WTC11 (cell line): ENCODE measurements around the gene PCNX1. TPM values are rescaled to one million over a fixed set of nuclear protein-coding genes. Genes with fewer than 3 reads are reported as not detected.

Source experiments
- ATAC-seq: fragments of 200-7000 bp; cut with Tn5 transposase; 2 replicates; pipeline ENCODE4 v1.10.0; 2021; ENCODE audit warnings: mild to moderate bottlenecking, moderate library complexity
- CTCF ChIA-PET: fragments of 300-600 bp; sonication (Branson Sonifier 250); formaldehyde crosslinking; loops from one replicate; lab custom pipeline; 2021; ENCODE audit warnings: antibody characterized with exemption; lab: Charles Lee
- POLR2A ChIA-PET: fragments of 350-600 bp; sonication (Branson Sonifier 250); formaldehyde crosslinking; loops from one replicate; lab custom pipeline; 2021; ENCODE audit warnings: antibody characterized with exemption; lab: Charles Lee
- DNase-seq: peaks from one replicate; pipeline ENCODE4 v3.0.0; 2021; ENCODE audit warnings: low spot score
- H3K27ac Mint-ChIP-seq: 2 replicates; pipeline ENCODE4 v1.8.0; 2021; ENCODE audit warnings: mixed read lengths
- H3K27me3 Mint-ChIP-seq: 2 replicates; pipeline ENCODE4 v1.8.0; 2021; ENCODE audit warnings: low read depth, mild to moderate bottlenecking, moderate library complexity, mixed read lengths
- H3K36me3 Mint-ChIP-seq: 2 replicates; pipeline ENCODE4 v1.8.0; 2021; ENCODE audit warnings: mixed read lengths
- H3K4me1 Mint-ChIP-seq: 2 replicates; pipeline ENCODE4 v1.8.0; 2022; ENCODE audit warnings: mixed read lengths
- H3K4me3 Mint-ChIP-seq: 2 replicates; pipeline ENCODE4 v1.8.0; 2021; ENCODE audit warnings: mild to moderate bottlenecking, moderate library complexity, mixed read lengths
- H3K9me3 Mint-ChIP-seq: 2 replicates; pipeline ENCODE4 v1.8.0; 2021; ENCODE audit warnings: mixed read lengths
- ELF4 ChIP-seq: sonication (generic); formaldehyde crosslinking; IDR thresholded peaks from 2 replicates; pipeline ENCODE4 v1.8.1; 2022; ENCODE audit warnings: low read depth, mild to moderate bottlenecking, moderate library complexity, missing genetic modification reagents
- GRHL2 ChIP-seq: fragments of 250-450 bp; sonication (Bioruptor Pico); IDR thresholded peaks from 2 replicates; pipeline ENCODE4 v1.8.0; 2022; ENCODE audit warnings: mild to moderate bottlenecking, moderate library complexity; ENCODE audit not compliant: insufficient replicate concordance, severe bottlenecking
- JAZF1 ChIP-seq: fragments of 250-450 bp; sonication (Bioruptor Pico); IDR thresholded peaks from 2 replicates; pipeline ENCODE4 v1.9.0; 2021; ENCODE audit warnings: moderate library complexity, mild to moderate bottlenecking, inconsistent platforms
- MXD4 ChIP-seq: fragments of 250-450 bp; sonication (Bioruptor Pico); IDR thresholded peaks from 2 replicates; pipeline ENCODE4 v1.8.0; 2021; ENCODE audit warnings: mild to moderate bottlenecking, moderate library complexity, borderline replicate concordance
- NFATC4 ChIP-seq: fragments of 250-450 bp; sonication (Bioruptor Pico); IDR thresholded peaks from 2 replicates; pipeline ENCODE4 v1.9.0; 2021; ENCODE audit warnings: mild to moderate bottlenecking
- OVOL2 ChIP-seq: fragments of 250-450 bp; sonication (Bioruptor Pico); IDR thresholded peaks from 2 replicates; pipeline ENCODE4 v1.9.0; 2021; ENCODE audit warnings: mild to moderate bottlenecking, borderline replicate concordance
- RORB ChIP-seq: fragments of 250-450 bp; sonication (Bioruptor Pico); IDR thresholded peaks from 2 replicates; pipeline ENCODE4 v1.9.0; 2021; ENCODE audit warnings: mild to moderate bottlenecking
- SMAD4 ChIP-seq: sonication (generic); formaldehyde crosslinking; IDR thresholded peaks from 2 replicates; pipeline ENCODE4 v1.8.0; 2022; ENCODE audit warnings: mild to moderate bottlenecking, missing genetic modification reagents
- TCF7 ChIP-seq: sonication (generic); formaldehyde crosslinking; IDR thresholded peaks from 2 replicates; pipeline ENCODE4 v1.8.0; 2022; ENCODE audit warnings: mild to moderate bottlenecking, low read depth, missing genetic modification reagents, moderate library complexity
- ZNF416 ChIP-seq: fragments of 250-450 bp; sonication (Bioruptor Pico); IDR thresholded peaks from 2 replicates; pipeline ENCODE4 v1.9.0; 2021; ENCODE audit warnings: mild to moderate bottlenecking, inconsistent platforms
- total RNA-seq: library from RNA; stranded (reverse); gene quantifications from 3 replicates; pipeline ENCODE4 v1.2.3, GENCODE V29; 2021
- TF ChIP-seq, protein P1 (sequence below): sonication (generic); formaldehyde crosslinking; conservative IDR thresholded peaks from 2 replicates; pipeline ENCODE4 v1.8.1; 2022; ENCODE audit warnings: mild to moderate bottlenecking, missing genetic modification reagents
- TF ChIP-seq, protein P2 (sequence below): fragments of 200-600 bp; IDR thresholded peaks from 2 replicates; pipeline ENCODE4 v1.8.0; 2022; ENCODE audit warnings: antibody characterized with exemption
- TF ChIP-seq, protein P3 (sequence below): sonication (generic); formaldehyde crosslinking; IDR thresholded peaks from 2 replicates; pipeline ENCODE4 v1.8.1; 2022; ENCODE audit warnings: mild to moderate bottlenecking, missing genetic modification reagents, moderate library complexity, borderline replicate concordance
- TF ChIP-seq, protein P4 (sequence below): sonication (generic); formaldehyde crosslinking; IDR thresholded peaks from 2 replicates; pipeline ENCODE4 v1.8.1; 2023; ENCODE audit warnings: mild to moderate bottlenecking, missing genetic modification reagents
- TF ChIP-seq, protein P5 (sequence below): sonication (generic); formaldehyde crosslinking; IDR thresholded peaks from 2 replicates; pipeline ENCODE4 v1.8.1; 2023; ENCODE audit warnings: mild to moderate bottlenecking, missing genetic modification reagents
- TF ChIP-seq, protein P6 (sequence below): sonication (generic); formaldehyde crosslinking; IDR thresholded peaks from 2 replicates; pipeline ENCODE4 v1.8.1; 2023; ENCODE audit warnings: mild to moderate bottlenecking, moderate library complexity, missing genetic modification reagents

PCNX1 gene
- total RNA-seq, 1 experiment from 2014 or later, result 46.4 TPM

DNA sequence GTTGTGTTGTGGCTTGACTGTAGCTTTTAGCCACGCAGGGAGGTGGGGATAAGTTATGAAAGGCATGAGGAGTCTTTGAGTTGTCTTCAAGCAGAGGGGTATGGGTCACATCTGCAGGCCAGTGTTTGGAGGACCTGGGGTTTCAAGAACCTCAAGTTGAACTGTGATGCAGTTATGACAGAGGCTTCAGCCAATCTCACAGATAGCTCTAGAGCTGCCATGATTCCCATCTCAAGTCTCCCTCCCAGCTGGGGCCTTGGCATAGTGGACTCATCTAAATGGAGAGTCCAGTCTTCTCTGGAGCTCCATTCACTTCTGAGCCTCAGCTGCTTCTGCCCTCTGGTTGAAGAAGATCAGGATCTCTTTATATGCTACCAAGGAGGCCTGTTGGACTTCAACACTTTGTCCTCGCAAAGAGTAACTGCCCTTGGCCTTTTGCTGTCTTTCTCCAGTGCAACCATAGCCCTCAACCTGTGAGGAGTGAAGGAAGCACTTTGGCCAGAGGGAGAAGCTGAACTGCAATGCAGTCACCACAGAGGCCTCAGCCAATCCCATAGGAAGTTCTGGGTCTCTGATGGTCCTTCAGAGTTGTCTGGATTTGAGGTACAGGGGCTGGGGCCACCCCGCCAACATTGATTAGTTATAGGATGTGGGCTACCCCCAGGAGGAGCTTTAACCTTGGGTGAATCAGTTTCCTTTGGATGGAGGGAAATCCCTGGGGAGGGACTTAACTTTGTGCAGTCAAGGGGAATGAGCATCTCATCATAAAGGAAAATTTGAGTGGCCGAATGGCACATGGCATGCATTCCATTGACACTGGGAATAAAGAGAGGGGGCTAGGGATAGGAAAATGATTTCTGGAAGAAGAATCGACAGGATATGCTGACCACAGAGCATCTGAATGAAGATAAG is 230.5 kb downstream of the PCNX1 start:
- POLR2A ChIA-PET, result no interaction called here
- CTCF ChIA-PET, result interaction anchor here (0.6 to 1.9 kb wide), 11 partner anchors 7 to 718 kb away, joined by 3 to 20 read pairs (median 3); no protein-coding TSS in a partner anchor
- no peak overlapping the region for H3K27ac Mint-ChIP-seq
- H3K4me3 Mint-ChIP-seq, result no peak overlapping the region
- H3K9me3 Mint-ChIP-seq, result peaks cover 21% of the 10 kb centered on the region
- ATAC-seq (no peak), DNase-seq (no peak)
- peaks cover 11% of the 10 kb centered on the region for H3K36me3 Mint-ChIP-seq
- H3K4me1 Mint-ChIP-seq, result peaks cover 9% of the 10 kb centered on the region
- no peaks in the 10 kb centered on the region; the same call in 1 of the 2 replicates for H3K27me3 Mint-ChIP-seq
- TF ChIP-seq JAZF1 (CRISPR knock-in tag) (no peak), ZNF416 (no peak), NFATC4 (no peak), GRHL2 (no peak), ELF4 (CRISPR knock-in tag) (no peak), MXD4 (CRISPR knock-in tag) (no peak), TCF7 (CRISPR knock-in tag) (no peak), OVOL2 (no peak)
- TF ChIP-seq, protein P1, sequence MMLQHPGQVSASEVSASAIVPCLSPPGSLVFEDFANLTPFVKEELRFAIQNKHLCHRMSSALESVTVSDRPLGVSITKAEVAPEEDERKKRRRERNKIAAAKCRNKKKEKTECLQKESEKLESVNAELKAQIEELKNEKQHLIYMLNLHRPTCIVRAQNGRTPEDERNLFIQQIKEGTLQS (CRISPR knock-in tag), result no peak

DNA sequence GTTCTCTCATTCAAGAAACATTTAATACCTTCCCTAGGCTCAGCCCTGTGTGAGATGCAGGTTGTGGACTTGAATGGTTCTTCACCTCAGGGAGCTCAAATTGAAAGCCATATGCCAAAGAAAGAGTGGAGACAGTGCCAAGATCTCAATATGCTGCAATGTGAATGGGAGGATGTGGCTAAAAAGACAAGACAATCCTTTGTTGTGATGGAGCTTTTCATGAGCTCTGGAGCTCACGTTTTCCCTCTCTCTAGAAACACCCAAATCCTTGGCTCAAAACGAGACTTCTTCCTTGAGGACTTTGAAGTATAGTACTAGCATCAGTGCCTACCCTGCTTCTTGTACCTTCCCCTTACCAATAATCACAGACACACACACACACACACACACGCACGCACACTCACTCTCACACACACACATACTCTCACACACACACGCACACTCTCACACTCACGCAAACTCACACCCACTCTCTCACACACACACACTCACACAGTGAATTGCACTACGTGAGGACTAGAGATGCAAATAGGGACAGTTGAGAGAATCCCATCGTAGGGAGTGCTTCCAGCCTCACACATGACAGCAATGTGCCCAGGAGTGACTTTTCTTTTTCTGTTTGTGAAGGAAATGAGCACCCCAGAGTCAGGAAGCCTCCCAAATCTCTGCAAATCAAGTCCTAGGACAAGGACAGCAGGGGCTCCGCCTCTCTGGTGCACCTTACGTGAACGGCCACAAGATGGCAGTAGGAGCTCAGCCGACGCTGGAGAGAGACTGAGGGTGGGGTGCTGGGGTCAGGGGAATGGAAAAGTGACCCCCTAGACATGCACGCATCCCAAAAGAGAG is 231.4 kb downstream of the PCNX1 start:
- no peak for TF ChIP-seq RORB (CRISPR knock-in tag)
- TF ChIP-seq, protein P2, sequence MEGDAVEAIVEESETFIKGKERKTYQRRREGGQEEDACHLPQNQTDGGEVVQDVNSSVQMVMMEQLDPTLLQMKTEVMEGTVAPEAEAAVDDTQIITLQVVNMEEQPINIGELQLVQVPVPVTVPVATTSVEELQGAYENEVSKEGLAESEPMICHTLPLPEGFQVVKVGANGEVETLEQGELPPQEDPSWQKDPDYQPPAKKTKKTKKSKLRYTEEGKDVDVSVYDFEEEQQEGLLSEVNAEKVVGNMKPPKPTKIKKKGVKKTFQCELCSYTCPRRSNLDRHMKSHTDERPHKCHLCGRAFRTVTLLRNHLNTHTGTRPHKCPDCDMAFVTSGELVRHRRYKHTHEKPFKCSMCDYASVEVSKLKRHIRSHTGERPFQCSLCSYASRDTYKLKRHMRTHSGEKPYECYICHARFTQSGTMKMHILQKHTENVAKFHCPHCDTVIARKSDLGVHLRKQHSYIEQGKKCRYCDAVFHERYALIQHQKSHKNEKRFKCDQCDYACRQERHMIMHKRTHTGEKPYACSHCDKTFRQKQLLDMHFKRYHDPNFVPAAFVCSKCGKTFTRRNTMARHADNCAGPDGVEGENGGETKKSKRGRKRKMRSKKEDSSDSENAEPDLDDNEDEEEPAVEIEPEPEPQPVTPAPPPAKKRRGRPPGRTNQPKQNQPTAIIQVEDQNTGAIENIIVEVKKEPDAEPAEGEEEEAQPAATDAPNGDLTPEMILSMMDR, result peak; percentile 88
- no peak for TF ChIP-seq SMAD4 (CRISPR knock-in tag)
- POLR2A ChIA-PET, result no interaction called here
- peak; percentile 91 for ATAC-seq
- H3K27me3 Mint-ChIP-seq, result no peaks in the 10 kb centered on the region; the same call in 1 of the 2 replicates
- CTCF ChIA-PET, result interaction anchor here (0.6 to 1.9 kb wide), 12 partner anchors 8 to 717 kb away, joined by 3 to 20 read pairs (median 3); no protein-coding TSS in a partner anchor
- peaks cover 11% of the 10 kb centered on the region for H3K36me3 Mint-ChIP-seq
- no peak overlapping the region; the same call in 1 of the 2 replicates for H3K27ac Mint-ChIP-seq
- H3K4me3 Mint-ChIP-seq, result no peak overlapping the region
- peaks cover 23% of the 10 kb centered on the region for H3K9me3 Mint-ChIP-seq
- H3K4me1 Mint-ChIP-seq, result peaks cover 15% of the 10 kb centered on the region
- DNase-seq, result peak; percentile 78

DNA sequence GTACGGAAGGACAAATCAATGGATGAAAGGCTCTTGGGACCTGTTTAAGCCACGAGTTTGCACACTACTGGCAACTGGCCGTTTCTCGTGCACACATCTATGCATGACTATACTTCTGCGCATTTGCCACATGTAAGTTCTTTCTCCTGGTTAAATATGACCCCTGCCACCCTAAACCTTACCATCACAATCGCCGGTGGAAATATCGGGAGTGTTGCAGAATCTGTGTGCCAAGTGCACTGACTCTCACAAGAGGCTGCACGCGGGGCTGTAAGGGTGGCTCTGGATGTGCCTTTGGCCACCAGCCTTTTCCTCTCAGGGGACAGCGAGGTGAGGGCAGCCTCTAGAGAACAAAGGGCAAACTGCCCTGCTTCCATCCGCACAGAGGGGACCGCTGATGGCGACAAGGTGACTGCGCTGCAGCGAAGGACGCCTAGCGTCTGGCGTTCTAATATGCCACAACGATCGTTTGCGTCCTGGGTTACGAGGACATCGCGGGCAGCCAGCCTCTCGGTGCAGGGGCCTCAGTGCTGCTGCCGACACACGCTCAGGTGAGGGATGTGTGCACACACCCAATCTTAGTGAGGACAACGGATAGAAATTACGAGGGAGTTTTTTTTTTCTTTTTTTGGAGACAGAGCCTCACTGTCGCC is 232.2 kb downstream of the PCNX1 start:
- H3K4me3 Mint-ChIP-seq, result no peak overlapping the region
- ChIA-PET POLR2A (no interaction called here), CTCF (interaction anchor here (1.0 to 1.9 kb wide), 7 partner anchors 27 to 716 kb away, joined by 3 to 20 read pairs (median 4); no protein-coding TSS in a partner anchor)
- no peaks in the 10 kb centered on the region; the same call in 1 of the 2 replicates for H3K27me3 Mint-ChIP-seq
- H3K9me3 Mint-ChIP-seq, result peaks cover 23% of the 10 kb centered on the region
- peaks cover 16% of the 10 kb centered on the region for H3K4me1 Mint-ChIP-seq
- H3K36me3 Mint-ChIP-seq, result peaks cover 11% of the 10 kb centered on the region
- no peak for DNase-seq
- no peak overlapping the region for H3K27ac Mint-ChIP-seq
- peak; percentile 31 for ATAC-seq
- TF ChIP-seq, protein P1 (CRISPR knock-in tag), result no peak
- TF ChIP-seq, protein P3, sequence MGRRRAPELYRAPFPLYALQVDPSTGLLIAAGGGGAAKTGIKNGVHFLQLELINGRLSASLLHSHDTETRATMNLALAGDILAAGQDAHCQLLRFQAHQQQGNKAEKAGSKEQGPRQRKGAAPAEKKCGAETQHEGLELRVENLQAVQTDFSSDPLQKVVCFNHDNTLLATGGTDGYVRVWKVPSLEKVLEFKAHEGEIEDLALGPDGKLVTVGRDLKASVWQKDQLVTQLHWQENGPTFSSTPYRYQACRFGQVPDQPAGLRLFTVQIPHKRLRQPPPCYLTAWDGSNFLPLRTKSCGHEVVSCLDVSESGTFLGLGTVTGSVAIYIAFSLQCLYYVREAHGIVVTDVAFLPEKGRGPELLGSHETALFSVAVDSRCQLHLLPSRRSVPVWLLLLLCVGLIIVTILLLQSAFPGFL (CRISPR knock-in tag), result no peak
- TF ChIP-seq, protein P4, sequence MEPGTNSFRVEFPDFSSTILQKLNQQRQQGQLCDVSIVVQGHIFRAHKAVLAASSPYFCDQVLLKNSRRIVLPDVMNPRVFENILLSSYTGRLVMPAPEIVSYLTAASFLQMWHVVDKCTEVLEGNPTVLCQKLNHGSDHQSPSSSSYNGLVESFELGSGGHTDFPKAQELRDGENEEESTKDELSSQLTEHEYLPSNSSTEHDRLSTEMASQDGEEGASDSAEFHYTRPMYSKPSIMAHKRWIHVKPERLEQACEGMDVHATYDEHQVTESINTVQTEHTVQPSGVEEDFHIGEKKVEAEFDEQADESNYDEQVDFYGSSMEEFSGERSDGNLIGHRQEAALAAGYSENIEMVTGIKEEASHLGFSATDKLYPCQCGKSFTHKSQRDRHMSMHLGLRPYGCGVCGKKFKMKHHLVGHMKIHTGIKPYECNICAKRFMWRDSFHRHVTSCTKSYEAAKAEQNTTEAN (CRISPR knock-in tag), result no peak
- TF ChIP-seq, protein P5, sequence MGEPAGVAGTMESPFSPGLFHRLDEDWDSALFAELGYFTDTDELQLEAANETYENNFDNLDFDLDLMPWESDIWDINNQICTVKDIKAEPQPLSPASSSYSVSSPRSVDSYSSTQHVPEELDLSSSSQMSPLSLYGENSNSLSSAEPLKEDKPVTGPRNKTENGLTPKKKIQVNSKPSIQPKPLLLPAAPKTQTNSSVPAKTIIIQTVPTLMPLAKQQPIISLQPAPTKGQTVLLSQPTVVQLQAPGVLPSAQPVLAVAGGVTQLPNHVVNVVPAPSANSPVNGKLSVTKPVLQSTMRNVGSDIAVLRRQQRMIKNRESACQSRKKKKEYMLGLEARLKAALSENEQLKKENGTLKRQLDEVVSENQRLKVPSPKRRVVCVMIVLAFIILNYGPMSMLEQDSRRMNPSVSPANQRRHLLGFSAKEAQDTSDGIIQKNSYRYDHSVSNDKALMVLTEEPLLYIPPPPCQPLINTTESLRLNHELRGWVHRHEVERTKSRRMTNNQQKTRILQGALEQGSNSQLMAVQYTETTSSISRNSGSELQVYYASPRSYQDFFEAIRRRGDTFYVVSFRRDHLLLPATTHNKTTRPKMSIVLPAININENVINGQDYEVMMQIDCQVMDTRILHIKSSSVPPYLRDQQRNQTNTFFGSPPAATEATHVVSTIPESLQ, result no peak
- TF ChIP-seq, protein P6, sequence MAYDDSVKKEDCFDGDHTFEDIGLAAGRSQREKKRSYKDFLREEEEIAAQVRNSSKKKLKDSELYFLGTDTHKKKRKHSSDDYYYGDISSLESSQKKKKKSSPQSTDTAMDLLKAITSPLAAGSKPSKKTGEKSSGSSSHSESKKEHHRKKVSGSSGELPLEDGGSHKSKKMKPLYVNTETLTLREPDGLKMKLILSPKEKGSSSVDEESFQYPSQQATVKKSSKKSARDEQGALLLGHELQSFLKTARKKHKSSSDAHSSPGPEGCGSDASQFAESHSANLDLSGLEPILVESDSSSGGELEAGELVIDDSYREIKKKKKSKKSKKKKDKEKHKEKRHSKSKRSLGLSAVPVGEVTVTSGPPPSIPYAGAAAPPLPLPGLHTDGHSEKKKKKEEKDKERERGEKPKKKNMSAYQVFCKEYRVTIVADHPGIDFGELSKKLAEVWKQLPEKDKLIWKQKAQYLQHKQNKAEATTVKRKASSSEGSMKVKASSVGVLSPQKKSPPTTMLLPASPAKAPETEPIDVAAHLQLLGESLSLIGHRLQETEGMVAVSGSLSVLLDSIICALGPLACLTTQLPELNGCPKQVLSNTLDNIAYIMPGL (CRISPR knock-in tag), result no peak
